Astrocyte (in vitro differentiated cells and primary cell): ENCODE results near the gene DROSHA. TPM values are rescaled to one million over a fixed set of nuclear protein-coding genes. Genes with fewer than 3 reads are reported as not detected.

Experiments
- DNase-seq: peaks from one replicate; pipeline ENCODE4 v3.0.0-alpha.2; 2010; ENCODE audit warnings: low read depth
- FAIRE-seq: peaks from 2 replicates; lab custom pipeline; 2011; peaks lifted over from hg19 to GRCh38; lab: Jason Lieb, UNC
- H2AFZ ChIP-seq: 2 replicates; pipeline ENCODE4 v1.6.0; 2012; ENCODE audit warnings: low read depth, low read length, inconsistent platforms
- H3K27ac ChIP-seq: 2 replicates; pipeline ENCODE4 v1.5.1; 2011; ENCODE audit warnings: low read depth, low read length, inconsistent platforms
- H3K27me3 ChIP-seq: 2 replicates; pipeline ENCODE4 v1.6.0; 2011; ENCODE audit warnings: low read length, inconsistent platforms; ENCODE audit not compliant: insufficient read depth
- H3K36me3 ChIP-seq: 2 replicates; pipeline ENCODE4 v1.5.1; 2011; ENCODE audit warnings: low read length, inconsistent platforms; ENCODE audit not compliant: insufficient read depth
- H3K4me1 ChIP-seq: 2 replicates; pipeline ENCODE4 v1.5.1; 2011; ENCODE audit warnings: low read length, inconsistent platforms; ENCODE audit not compliant: insufficient read depth
- H3K4me2 ChIP-seq: 2 replicates; pipeline ENCODE4 v1.6.0; 2012; ENCODE audit warnings: low read length, inconsistent platforms
- H3K4me3 ChIP-seq: 2 replicates; pipeline ENCODE4 v1.5.1; 2011; ENCODE audit warnings: low read depth, mild to moderate bottlenecking, low read length, inconsistent platforms; ENCODE audit not compliant: insufficient read depth
- H3K79me2 ChIP-seq: 2 replicates; pipeline ENCODE4 v1.6.0; 2012; ENCODE audit warnings: mild to moderate bottlenecking, low read length, inconsistent platforms; ENCODE audit not compliant: insufficient read depth
- H3K9ac ChIP-seq: 2 replicates; pipeline ENCODE4 v1.6.0; 2012; ENCODE audit warnings: mild to moderate bottlenecking, low read length, inconsistent platforms
- H3K9me3 ChIP-seq: 2 replicates; pipeline ENCODE4 v1.5.1; 2012; ENCODE audit warnings: low read depth, mild to moderate bottlenecking, low read length, inconsistent platforms; ENCODE audit not compliant: insufficient read depth
- H4K20me1 ChIP-seq: 2 replicates; pipeline ENCODE4 v1.6.0; 2012; ENCODE audit warnings: low read length, inconsistent platforms; ENCODE audit not compliant: insufficient read depth
- H3K27ac Mint-ChIP-seq: one replicate; pipeline ENCODE4 v1.8.0; 2021; ENCODE audit warnings: mild to moderate bottlenecking, mixed read lengths; ENCODE audit not compliant: unreplicated experiment
- H3K27me3 Mint-ChIP-seq: one replicate; pipeline ENCODE4 v1.8.0; 2021; ENCODE audit warnings: low read depth, mixed read lengths; ENCODE audit not compliant: unreplicated experiment
- H3K36me3 Mint-ChIP-seq: one replicate; pipeline ENCODE4 v1.8.0; 2021; ENCODE audit warnings: low read depth, mixed read lengths; ENCODE audit not compliant: unreplicated experiment
- H3K4me1 Mint-ChIP-seq: one replicate; pipeline ENCODE4 v1.8.0; 2021; ENCODE audit warnings: low read depth, mixed read lengths; ENCODE audit not compliant: unreplicated experiment
- H3K4me3 Mint-ChIP-seq: one replicate; pipeline ENCODE4 v1.8.0; 2021; ENCODE audit warnings: mild to moderate bottlenecking, moderate library complexity, mixed read lengths; ENCODE audit not compliant: unreplicated experiment
- H3K9me3 Mint-ChIP-seq: one replicate; pipeline ENCODE4 v1.8.0; 2021; ENCODE audit warnings: mild to moderate bottlenecking, mixed read lengths; ENCODE audit not compliant: unreplicated experiment
- CTCF ChIP-seq: IDR thresholded peaks from 2 replicates; pipeline ENCODE4 v1.5.1; 2011; ENCODE audit warnings: low read depth, mild to moderate bottlenecking, inconsistent platforms, low read length, moderate library complexity; ENCODE audit not compliant: insufficient read depth
- EZH2 ChIP-seq: IDR thresholded peaks from 2 replicates; pipeline ENCODE4 v1.6.1; 2012; ENCODE audit warnings: mild to moderate bottlenecking, low read length, inconsistent platforms; ENCODE audit not compliant: insufficient read depth
- total RNA-seq: library from RNA; stranded (reverse); gene quantifications from 2 replicates; pipeline ENCODE4 v1.2.1, GENCODE V29; 2021

Gene DROSHA
- total RNA-seq, 1 donor from 2014 or later, result 50.6 TPM

- no peak for DNase-seq
- FAIRE-seq, result no peak
- H3K27me3 Mint-ChIP-seq, result no peaks in the 10 kb centered on the region
Observed at GRCh38 chr5:31477516-31477915, 54.4 kb downstream of the DROSHA start.

GRCh38 chr5:31476738-31477141, 55.2 kb downstream of the DROSHA start:
- no peak overlapping the region for H3K4me3 ChIP-seq
- H3K9ac ChIP-seq, result no peak overlapping the region
- no peaks in the 10 kb centered on the region for H3K9me3 ChIP-seq
- H3K27ac ChIP-seq, result no peak overlapping the region
- H3K36me3 ChIP-seq, result peaks cover 8% of the 10 kb centered on the region
- Mint-ChIP-seq H3K9me3 (no peaks in the 10 kb centered on the region), H3K27ac (no peak overlapping the region), H3K4me1 (no peaks in the 10 kb centered on the region), H3K27me3 (no peaks in the 10 kb centered on the region), H3K4me3 (no peak overlapping the region), H3K36me3 (peaks cover 4% of the 10 kb centered on the region)
- FAIRE-seq (no peak), DNase-seq (peak; percentile 47)
- H4K20me1 ChIP-seq, result no peaks in the 10 kb centered on the region
- no peaks in the 10 kb centered on the region for H3K4me1 ChIP-seq
- H2AFZ ChIP-seq, result no peak overlapping the region
- TF ChIP-seq EZH2, result no peak
- TF ChIP-seq CTCF, result no peak
- H3K79me2 ChIP-seq, result no peaks in the 10 kb centered on the region
- H3K27me3 ChIP-seq, result no peaks in the 10 kb centered on the region
- H3K4me2 ChIP-seq, result no peak overlapping the region

More at GRCh38 chr5:31477516-31477915, 54.4 kb downstream of the DROSHA start:
- Histone ChIP-seq H3K27me3 (no peaks in the 10 kb centered on the region), H3K4me3 (no peak overlapping the region), H4K20me1 (no peaks in the 10 kb centered on the region), H3K4me2 (no peak overlapping the region), H3K9ac (no peak overlapping the region), H3K79me2 (no peaks in the 10 kb centered on the region), H3K9me3 (no peaks in the 10 kb centered on the region), H3K27ac (no peak overlapping the region), H3K36me3 (peaks cover 4% of the 10 kb centered on the region), H3K4me1 (no peaks in the 10 kb centered on the region), H2AFZ (no peak overlapping the region)
- H3K27ac Mint-ChIP-seq, result no peak overlapping the region
- no peak for TF ChIP-seq CTCF
- TF ChIP-seq EZH2, result no peak
- H3K4me1 Mint-ChIP-seq, result no peaks in the 10 kb centered on the region
- H3K36me3 Mint-ChIP-seq, result peaks cover 4% of the 10 kb centered on the region
- no peaks in the 10 kb centered on the region for H3K9me3 Mint-ChIP-seq
- no peak overlapping the region for H3K4me3 Mint-ChIP-seq

- Histone ChIP-seq H2AFZ (no peak overlapping the region), H3K27ac (no peak overlapping the region), H3K9ac (no peak overlapping the region), H3K79me2 (no peaks in the 10 kb centered on the region), H3K9me3 (no peaks in the 10 kb centered on the region), H3K4me2 (no peak overlapping the region), H3K4me3 (no peak overlapping the region), H3K27me3 (no peaks in the 10 kb centered on the region), H3K4me1 (no peaks in the 10 kb centered on the region), H3K36me3 (peaks cover 17% of the 10 kb centered on the region), H4K20me1 (no peaks in the 10 kb centered on the region)
- FAIRE-seq, result no peak
- DNase-seq, result no peak
- Mint-ChIP-seq H3K36me3 (peaks cover 1% of the 10 kb centered on the region), H3K4me3 (no peak overlapping the region), H3K27me3 (no peaks in the 10 kb centered on the region), H3K27ac (no peak overlapping the region), H3K9me3 (no peaks in the 10 kb centered on the region), H3K4me1 (no peaks in the 10 kb centered on the region)
- no peak for TF ChIP-seq CTCF
- no peak for TF ChIP-seq EZH2
Observed at GRCh38 chr5:31471916-31472315, 60.0 kb downstream of the DROSHA start.
